Liver (tissue), 9 donors: ENCODE measurements around the gene FBXO31. TPM values are rescaled to one million over a fixed set of nuclear protein-coding genes. Genes with fewer than 3 reads are reported as not detected.
A peak's percentile ranks its signal among the peaks of the same experiment; 100 is the strongest.
"Not testable (repeated sequence)": the region's sequence is repeated elsewhere in the genome, so short reads cannot be mapped to it uniquely, and the experiment has no call there.

ENCODE experiments used
- DNase-seq: peaks from one replicate; pipeline ENCODE4 v3.0.0-alpha.2; 2017; ENCODE audit warnings: low spot score
- H3K27ac ChIP-seq, 2 donors: one replicate each; pipeline ENCODE4 v1.7.0; 2013; ENCODE audit warnings: inconsistent platforms in 2 of 2, low read length in 2 of 2, control low read depth in 1 of 2, low read depth in 1 of 2, mild to moderate bottlenecking in 1 of 2
- H3K27me3 ChIP-seq, 4 donors: one replicate each; pipeline versions ENCODE4 v1.6.1 to v1.7.0; 2013; ENCODE audit warnings: low read length in 3 of 4, inconsistent platforms in 1 of 4, mild to moderate bottlenecking in 1 of 4, moderate library complexity in 1 of 4; ENCODE audit not compliant: control insufficient read depth in 4 of 4, insufficient read depth in 4 of 4
- H3K36me3 ChIP-seq, 4 donors: one replicate each; pipeline versions ENCODE4 v1.6.1 to v1.7.0; 2013; ENCODE audit warnings: low read length in 3 of 4, mild to moderate bottlenecking in 3 of 4, low read depth in 1 of 4, moderate library complexity in 1 of 4; ENCODE audit not compliant: control insufficient read depth in 4 of 4, insufficient read depth in 3 of 4
- H3K4me1 ChIP-seq, 4 donors: one replicate each; pipeline versions ENCODE4 v1.6.1 to v1.7.0; 2013; ENCODE audit warnings: low read length in 3 of 4, mild to moderate bottlenecking in 3 of 4, moderate library complexity in 1 of 4; ENCODE audit not compliant: control insufficient read depth in 4 of 4, insufficient read depth in 4 of 4
- H3K4me3 ChIP-seq, 3 donors: one replicate each; pipeline versions ENCODE4 v1.6.1 to v1.7.0; 2013; ENCODE audit warnings: low read length in 3 of 3, control low read depth in 1 of 3, low read depth in 1 of 3, mild to moderate bottlenecking in 1 of 3
- H3K9ac ChIP-seq, 2 donors: one replicate each; pipeline ENCODE4 v1.7.0; 2013; ENCODE audit warnings: low read length in 2 of 2, mild to moderate bottlenecking in 2 of 2, moderate library complexity in 2 of 2, control low read depth in 1 of 2, low read depth in 1 of 2
- H3K9me3 ChIP-seq, 4 donors: one replicate each; pipeline versions ENCODE4 v1.6.1 to v1.7.0; 2013; ENCODE audit warnings: low read length in 3 of 4; ENCODE audit not compliant: control insufficient read depth in 4 of 4
- ATF3 ChIP-seq: IDR thresholded peaks from 2 replicates; pipeline ENCODE4 v1.6.1; 2016; ENCODE audit warnings: antibody characterized with exemption
- CTCF ChIP-seq: fragments of 150-350 bp; IDR thresholded peaks from 2 replicates; pipeline ENCODE4 v1.5.1; 2017; ENCODE audit warnings: improper control_type of control experiment, low read depth, low read length; ENCODE audit not compliant: missing input control
- EGR1 ChIP-seq, 2 donors: IDR thresholded peaks; 2 replicates each; pipeline ENCODE4 v1.6.1; 2016 to 2018; ENCODE audit warnings: antibody characterized with exemption in 2 of 2, low read depth in 2 of 2
- FOXA1 ChIP-seq: IDR thresholded peaks from 2 replicates; pipeline ENCODE4 v1.6.1; 2016; ENCODE audit warnings: antibody characterized with exemption
- FOXA2 ChIP-seq: IDR thresholded peaks from 2 replicates; pipeline ENCODE4 v1.6.1; 2016; ENCODE audit warnings: antibody characterized with exemption
- GABPA ChIP-seq, 2 donors: IDR thresholded peaks in 1 of 2; conservative IDR thresholded peaks in 1 of 2; 2 replicates each; pipeline ENCODE4 v1.6.1; 2016; ENCODE audit warnings: antibody characterized with exemption in 2 of 2, mild to moderate bottlenecking in 1 of 2, moderate library complexity in 1 of 2
- HNF4A ChIP-seq, 2 donors: conservative IDR thresholded peaks; 2 replicates each; pipeline ENCODE4 v1.6.1; 2016; ENCODE audit warnings: antibody characterized with exemption in 2 of 2, mild to moderate bottlenecking in 2 of 2
- HNF4G ChIP-seq: IDR thresholded peaks from 2 replicates; pipeline ENCODE4 v1.6.1; 2016; ENCODE audit warnings: antibody characterized with exemption
- MAX ChIP-seq: IDR thresholded peaks from 2 replicates; pipeline ENCODE4 v1.6.1; 2016; ENCODE audit warnings: antibody characterized with exemption
- NR2F2 ChIP-seq: IDR thresholded peaks from 2 replicates; pipeline ENCODE4 v1.6.1; 2016; ENCODE audit warnings: antibody characterized with exemption
- RAD21 ChIP-seq, 2 donors: IDR thresholded peaks; 2 replicates each; pipeline ENCODE4 v1.6.1; 2016; ENCODE audit warnings: antibody characterized with exemption in 2 of 2, mild to moderate bottlenecking in 2 of 2
- REST ChIP-seq: IDR thresholded peaks from 2 replicates; pipeline ENCODE4 v1.6.1; 2016; ENCODE audit warnings: antibody characterized with exemption, mild to moderate bottlenecking
- RXRA ChIP-seq, 2 donors: IDR thresholded peaks; 2 replicates each; pipeline ENCODE4 v1.6.1; 2017 to 2018; ENCODE audit warnings: antibody characterized with exemption in 2 of 2, mild to moderate bottlenecking in 1 of 2
- SP1 ChIP-seq: IDR thresholded peaks from 2 replicates; pipeline ENCODE4 v1.6.1; 2018; ENCODE audit warnings: antibody characterized with exemption, mild to moderate bottlenecking
- TAF1 ChIP-seq: conservative IDR thresholded peaks from 2 replicates; pipeline ENCODE4 v1.6.1; 2016; ENCODE audit warnings: antibody characterized with exemption, mild to moderate bottlenecking
- YY1 ChIP-seq: IDR thresholded peaks from 2 replicates; pipeline ENCODE4 v1.6.1; 2016; ENCODE audit warnings: antibody characterized with exemption, mild to moderate bottlenecking
- ZBTB33 ChIP-seq: IDR thresholded peaks from 2 replicates; pipeline ENCODE4 v1.6.1; 2016; ENCODE audit warnings: antibody characterized with exemption
- WGBS: extraction: QIAGEN DNeasy Blood & Tissue Kit; methylation state at CpG from one replicate; pipeline ENCODE4 v1.1.7; 2013; 5-methylcytosine and 5-hydroxymethylcytosine counted together
- polyA plus RNA-seq, 2 donors: library from polyadenylated mRNA; stranded (reverse) in 1 of 2; unstranded in 1 of 2; fragments of 200-250 nt in 1 of 2; fragments of >200 nt in 1 of 2; fragmentation: Nextera tagmentation in 1 of 2; extraction: Ambion mirVana in 1 of 2; gene quantifications; one replicate each; pipeline versions ENCODE4 v1.2.1 to v1.2.3, GENCODE V29; 2013 to 2015
- total RNA-seq, 2 donors: library from RNA; depleted of rRNA; stranded (reverse); fragments of >200 nt; gene quantifications; one replicate each; pipeline ENCODE4 v1.2.3, GENCODE V29; 2014
- donor health status: healthy.
- donor health status: healthy.
- donor health status: healthy.
- donor health status: healthy.
- donor health status: healthy.

The FBXO31 gene
- total and polyA plus RNA-seq, 4 donors, result 13.2 to 30.3 (median 18.1) TPM

GRCh38 chr16:87380403-87380802 is 3.2 kb downstream of the FBXO31 start:
- H3K4me1 ChIP-seq, result peaks cover 14 to 53% (median 45%) of the 10 kb centered on the region in 4 donors
- no peak for TF ChIP-seq FOXA1
- H3K27ac ChIP-seq, result peak overlapping the region; percentile 95
- no peak for DNase-seq
- H3K27me3 ChIP-seq, result no peaks in the 10 kb centered on the region
- H3K9me3 ChIP-seq, result no peaks in the 10 kb centered on the region
- H3K9ac ChIP-seq, result peak overlapping the region in 1 of 2 donors; percentile 88
- 79% methylated on average over 10 of the region's 10 CpGs for WGBS
- H3K36me3 ChIP-seq, result no peaks in the 10 kb centered on the region
- H3K4me3 ChIP-seq, result peak overlapping the region in 1 of 3 donors; percentile 96

- not testable (repeated sequence) for H3K27me3 ChIP-seq, H3K9me3 ChIP-seq, H3K4me3 ChIP-seq, DNase-seq, H3K36me3 ChIP-seq, H3K9ac ChIP-seq
- peaks cover 12 to 49% (median 44%) of the 10 kb centered on the region in 4 donors for H3K4me1 ChIP-seq
- H3K27ac ChIP-seq, result peak overlapping the region in 1 of 2 donors; percentile 11
- 56% methylated on average over 3 of the region's 3 CpGs for WGBS
- TF ChIP-seq NR2F2 (peak; percentile 28), RXRA (IDR thresholded peaks at IDR 0.05) (peak; percentile 77 to 79), SP1 (peak; percentile 69), RAD21 (IDR thresholded peaks at IDR 0.05) (peak in 1 of 2 donors; percentile 21), MAX (peak; percentile 38), HNF4G (peak; percentile 21), FOXA1 (peak; percentile 56), HNF4A (conservative IDR thresholded peaks at IDR 0.05) (peak; percentile 82), FOXA2 (peak; percentile 88)
These were observed 4.2 kb downstream of the FBXO31 start for GRCh38 chr16:87379312-87379752.

- Histone ChIP-seq H3K27me3 (no peaks in the 10 kb centered on the region), H3K4me3 (no peak overlapping the region), H3K36me3 (no peaks in the 10 kb centered on the region), H3K27ac (no peak overlapping the region), H3K9ac (no peak overlapping the region), H3K4me1 (peaks cover 10 to 39% (median 37%) of the 10 kb centered on the region in 4 donors), H3K9me3 (no peaks in the 10 kb centered on the region)
- peak; percentile 46 for DNase-seq
- TF ChIP-seq ATF3, result no peak
- no peak for TF ChIP-seq RXRA (IDR thresholded peaks at IDR 0.05)
- TF ChIP-seq GABPA (IDR thresholded peaks at IDR 0.05 in 1 of 2, conservative IDR thresholded peaks at IDR 0.05 in 1 of 2), result no peak
- no peak for TF ChIP-seq EGR1 (IDR thresholded peaks at IDR 0.05; ENCODE audit: low read depth in 2 of 2)
- no peak for TF ChIP-seq CTCF
- no peak for TF ChIP-seq NR2F2
- no peak for TF ChIP-seq SP1
- TF ChIP-seq REST, result no peak
- no peak for TF ChIP-seq HNF4G
- no peak for TF ChIP-seq MAX
- no peak for TF ChIP-seq YY1
- TF ChIP-seq RAD21 (IDR thresholded peaks at IDR 0.05), result no peak
- no peak for TF ChIP-seq HNF4A (conservative IDR thresholded peaks at IDR 0.05)
- no peak for TF ChIP-seq ZBTB33
- TF ChIP-seq TAF1, result no peak
- no peak for TF ChIP-seq FOXA2
- no peak for TF ChIP-seq FOXA1
- WGBS, result 91% methylated on average over 6 of the region's 6 CpGs
These were observed 6.9 kb downstream of the FBXO31 start for GRCh38 chr16:87376660-87377059.
